HL-60/S4 treated with retinoic acid at 250 ng/mL for 4 days and 3 days (cell line): Measurements from ENCODE around the gene CCL3.
"Not testable (repeated sequence)": the region's sequence is repeated elsewhere in the genome, so short reads cannot be mapped to it uniquely, and the experiment has no call there.

Experiments
- in situ Hi-C: fragments of 300-500 bp; cut with MboI; formaldehyde crosslinking; loops from 2 replicates; pipeline ENCODE4 v1.7.0; 2022; ENCODE audit warnings: low sequenced_read_pairs

The CCL3 gene

GRCh38 chr17:36087897-36088572 lies 1.9 kb downstream of the CCL3 start:
- in situ Hi-C loops, result not testable (repeated sequence)

- in situ Hi-C loops, result not testable (repeated sequence)
Measured at GRCh38 chr17:36087471-36087870, 2.5 kb downstream of the CCL3 start.

GRCh38 chr17:36086791-36087190 lies 3.2 kb downstream of the CCL3 start:
- in situ Hi-C loops, result no loop called here

GRCh38 chr17:36085765-36086164 lies 4.2 kb downstream of the CCL3 start:
- in situ Hi-C loops, result no loop called here

- in situ Hi-C loops, result not testable (repeated sequence)
Measured at GRCh38 chr17:36083691-36084090, 6.3 kb downstream of the CCL3 start.

GRCh38 chr17:36082482-36083120 lies 7.3 kb downstream of the CCL3 start:
- in situ Hi-C loops, result not testable (repeated sequence)

GRCh38 chr17:36081681-36082471 lies 8.1 kb downstream of the CCL3 start:
- in situ Hi-C loops, result not testable (repeated sequence)

- in situ Hi-C loops, result loop anchor here (10.0 kb wide), 1 partner anchor 100 kb away; no protein-coding TSS in a partner anchor
Measured at GRCh38 chr17:36074365-36074764, 15.6 kb downstream of the CCL3 start.

- in situ Hi-C loops, result loop anchor here (10.0 kb wide), 1 partner anchor 98 kb away; no protein-coding TSS in a partner anchor
Measured at GRCh38 chr17:36072431-36073121, 17.4 kb downstream of the CCL3 start.

GRCh38 chr17:36071751-36072150 lies 18.2 kb downstream of the CCL3 start:
- in situ Hi-C loops, result loop anchor here (10.0 kb wide), 1 partner anchor 97 kb away; no protein-coding TSS in a partner anchor

GRCh38 chr17:36070427-36070826 lies 19.5 kb downstream of the CCL3 start:
- in situ Hi-C loops, result loop anchor here (10.0 kb wide), 1 partner anchor 96 kb away; no protein-coding TSS in a partner anchor

- in situ Hi-C loops, result no loop called here
Measured at GRCh38 chr17:36069136-36069535, 20.8 kb downstream of the CCL3 start.

- in situ Hi-C loops, result no loop called here
Measured at GRCh38 chr17:36068524-36068923, 21.4 kb downstream of the CCL3 start.

GRCh38 chr17:36066365-36066985 lies 23.5 kb downstream of the CCL3 start:
- in situ Hi-C loops, result no loop called here

GRCh38 chr17:36063786-36064541 lies 26.0 kb downstream of the CCL3 start, which contains the start of gene CCL18:
Gene CCL18 (plus strand): TSS chr17:36064272. CDS start chr17:36064343, 71 bp downstream.
- in situ Hi-C loops, result no loop called here

GRCh38 chr17:36060816-36061215 lies 29.1 kb downstream of the CCL3 start:
- in situ Hi-C loops, result no loop called here

- in situ Hi-C loops, result no loop called here
Measured at GRCh38 chr17:36059406-36059805, 30.5 kb downstream of the CCL3 start.

- in situ Hi-C loops, result no loop called here
Measured at GRCh38 chr17:36057911-36058310, 32.0 kb downstream of the CCL3 start.

GRCh38 chr17:36055921-36056520 lies 33.9 kb downstream of the CCL3 start:
- in situ Hi-C loops, result no loop called here
